Heart right ventricle (tissue), 16 donors: Measurements from ENCODE around the gene C3orf20. TPM values are rescaled to one million over a fixed set of nuclear protein-coding genes. Genes with fewer than 3 reads are reported as not detected.

Source experiments
- ATAC-seq, 8 donors: fragments of 200-7000 bp; cut with Tn5 transposase; one replicate each; pipeline ENCODE4 v1.9.1; 2020; ENCODE audit warnings: mild to moderate bottlenecking in 8 of 8, moderate library complexity in 8 of 8, moderate number of reproducible peaks in 1 of 8
- DNase-seq, 2 donors: peaks; one replicate each; pipeline ENCODE4 v3.0.0-alpha.2; 2020
- H3K27ac ChIP-seq, 10 donors: fragments of 200-600 bp; sonication (generic) in 2 of 10; one replicate each; pipeline versions ENCODE4 v1.5.0 to v1.8.0; 2020 to 2022; ENCODE audit warnings: mild to moderate bottlenecking in 3 of 10
- H3K27me3 ChIP-seq, 7 donors: fragments of 200-600 bp; one replicate each; pipeline ENCODE4 v1.8.0; 2021 to 2022; ENCODE audit warnings: mild to moderate bottlenecking in 2 of 7
- H3K36me3 ChIP-seq, 9 donors: fragments of 200-600 bp; sonication (generic) in 1 of 9; one replicate each; pipeline versions ENCODE4 v1.5.0 to v1.8.0; 2020 to 2022; ENCODE audit warnings: mild to moderate bottlenecking in 2 of 9
- H3K4me1 ChIP-seq, 9 donors: fragments of 200-600 bp; sonication (generic) in 1 of 9; one replicate each; pipeline versions ENCODE4 v1.5.0 to v1.8.0; 2020 to 2022; ENCODE audit warnings: mild to moderate bottlenecking in 4 of 9
- H3K4me3 ChIP-seq, 10 donors: fragments of 200-600 bp; sonication (generic) in 2 of 10; one replicate each; pipeline versions ENCODE4 v1.5.0 to v1.8.0; 2020 to 2022; ENCODE audit warnings: mild to moderate bottlenecking in 7 of 10, moderate library complexity in 2 of 10
- H3K9me3 ChIP-seq, 11 donors: fragments of 200-600 bp in 10 of 11; sonication (generic) in 2 of 11; one replicate each; pipeline versions ENCODE4 v1.5.0 to v1.8.0; 2013 to 2022; ENCODE audit warnings: mild to moderate bottlenecking in 2 of 11, control low read depth in 1 of 11, moderate library complexity in 1 of 11
- CTCF ChIP-seq, 9 donors: fragments of 200-600 bp; sonication (generic) in 2 of 9; IDR thresholded peaks; one replicate each; pipeline versions ENCODE4 v1.5.0 to v1.8.0; 2021 to 2022; ENCODE audit warnings: antibody characterized with exemption in 9 of 9, mild to moderate bottlenecking in 5 of 9, moderate library complexity in 1 of 9
- WGBS, 2 donors: extraction: QIAGEN DNeasy Blood & Tissue Kit; methylation state at CpG; one replicate each; pipeline ENCODE4 v1.1.7; 2013; ENCODE audit warnings: inconsistent platforms in 1 of 2; 5-methylcytosine and 5-hydroxymethylcytosine counted together
- intact Hi-C, 10 donors: fragments of 100-400 bp; cut with DNase I; formaldehyde crosslinking; loops; one replicate each; pipeline versions ENCODE4 v1.11.1 to v1.14.2; 2022
- polyA plus RNA-seq, 2 donors: library from polyadenylated mRNA; stranded (reverse); fragments of 200-250 nt; gene quantifications; one replicate each; pipeline ENCODE4 v1.2.3, GENCODE V29; 2013
- total RNA-seq, 10 donors: library from RNA; stranded (reverse); fragmentation: NEBNext Ultra II Directional in 3 of 10; extraction: Animal tissue kit (Norgen Biotek cat#: 25700) in 3 of 10; gene quantifications; one replicate each; pipeline versions ENCODE4 v1.2.1 to v1.2.4, GENCODE V29; 2021 to 2023
- donor health status: Arrhythmogenic right ventricular cardiomyopathy.
- donor health status: ischemic (EF 13 %, LVEDD 7.1; RV severe dilation, severe dysfunction).
- donor health status: healthy with polysubstance abuse.
- donor health status: DM: no; HTN: yes; CAD: no.
- donor health status: DM: no; HTN: no; CAD: no.
- donor health status: ischemic (EF 25% LVEDD 6.9; RV normal size, moderate dysfunction).
- donor health status: ischemic (EF 25% LVEDD 5.7; RV mildly dilated, moderate dysfunction).
- donor health status: healthy.
- donor health status: DM: yes; HTN: yes; CAD: no.
- donor health status: Ischemic cardiomyopathy.
- donor health status: ischemic (EF 35%, LVEDD 5.7; RV mildly dilated, moderate dysfunction).
- donor health status: nonischemic (EF 11% LVEDD 7.7; RV severe dilation, severe dysfunction).
- donor health status: DM: yes; HTN: yes; CAD: no.
- donor health status: PGD.
- donor health status: ischemic (EF 29% LVEDD 5.4; RV normal size, mild dysfunction).
- donor health status: nonischemic (EF 23%, LVEDD 6.1; RV moderate dilation, normal function).

Gene C3orf20
- total and polyA plus RNA-seq, 12 donors = 0.10 to 0.36 (median 0.16) TPM; not detected in 7

GRCh38 chr3:14785207-14786155 lies 110.5 kb downstream of the C3orf20 start:
- intact Hi-C loops = loop anchor here in 2 of 10 donors (5.0 to 10.0 kb wide), 2 partner anchors 108 to 281 kb away; partner anchors contain the start of gene C3orf20 (in 1 of the 2)
- H3K27me3 ChIP-seq = peaks cover 0 to 33% (median 0%) of the 10 kb centered on the region in 7 donors

GRCh38 chr3:14786369-14786768 lies 111.4 kb downstream of the C3orf20 start:
- Histone ChIP-seq H3K4me1 (peaks cover 0 to 22% (median 3%) of the 10 kb centered on the region in 9 donors), H3K4me3 (no peak overlapping the region), H3K27me3 (peaks cover 0 to 38% (median 0%) of the 10 kb centered on the region in 7 donors), H3K9me3 (no peaks in the 10 kb centered on the region), H3K36me3 (no peaks in the 10 kb centered on the region), H3K27ac (no peak overlapping the region)
- WGBS, 2 donors = 97% methylated on average over 3 of the region's 3 CpGs
- ATAC-seq (no peak), DNase-seq (no peak)
- intact Hi-C loops = loop anchor here in 2 of 10 donors (5.0 to 10.0 kb wide), 2 partner anchors 109 to 282 kb away; partner anchors contain the start of gene C3orf20 (in 1 of the 2)
- no peak for TF ChIP-seq CTCF (IDR thresholded peaks at IDR 0.05)

More at GRCh38 chr3:14785207-14786155, 110.5 kb downstream of the C3orf20 start:
- Histone ChIP-seq H3K4me1 (peaks cover 0 to 18% (median 0%) of the 10 kb centered on the region in 9 donors), H3K27ac (no peak overlapping the region), H3K9me3 (no peaks in the 10 kb centered on the region), H3K4me3 (no peak overlapping the region), H3K36me3 (no peaks in the 10 kb centered on the region)
- WGBS, 2 donors = 81 to 85% methylated on average over 20 of the region's 20 CpGs
- TF ChIP-seq CTCF (IDR thresholded peaks at IDR 0.05) = no peak
- ATAC-seq = peak in 1 of 8 donors; percentile 52
- no peak for DNase-seq

DNA sequence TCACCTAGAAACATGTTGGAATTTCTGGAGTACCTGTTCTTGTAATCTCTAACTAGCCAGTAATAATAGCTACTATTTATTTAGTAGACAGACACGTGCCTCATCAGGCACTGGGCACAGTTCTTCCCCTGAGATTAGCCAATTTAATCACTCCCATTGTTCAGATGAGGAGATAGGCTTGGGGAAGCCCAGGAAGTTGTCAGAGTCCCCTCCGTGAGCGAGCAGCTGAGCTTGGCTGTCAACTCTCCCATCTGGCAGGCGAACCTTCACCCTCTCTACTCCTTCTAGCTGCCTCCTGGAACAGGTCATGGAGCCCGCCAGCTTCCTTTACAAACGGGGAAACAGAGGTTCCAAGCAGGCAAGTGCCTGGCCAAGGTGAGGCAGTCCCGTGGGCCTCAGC lies 112.7 kb downstream of the C3orf20 start:
- 42 to 47% methylated on average over 7 of the region's 7 CpGs for WGBS, 2 donors
- DNase-seq = no peak

More for the DNA sequence above, 112.7 kb downstream of the C3orf20 start:
- ATAC-seq = no peak
- no peak overlapping the region for H3K27ac ChIP-seq
- intact Hi-C loops = loop anchor here in 2 of 10 donors (5.0 to 10.0 kb wide), 2 partner anchors 110 to 283 kb away; partner anchors contain the start of gene C3orf20 (in 1 of the 2)
- H3K36me3 ChIP-seq = no peaks in the 10 kb centered on the region
- peaks cover 4 to 33% (median 9%) of the 10 kb centered on the region in 9 donors for H3K4me1 ChIP-seq
- no peaks in the 10 kb centered on the region for H3K9me3 ChIP-seq
- H3K4me3 ChIP-seq = no peak overlapping the region
- no peak for TF ChIP-seq CTCF (IDR thresholded peaks at IDR 0.05)
- peaks cover 0 to 43% (median 0%) of the 10 kb centered on the region in 7 donors for H3K27me3 ChIP-seq
